T-helper 2 cell treated with Interferon-gamma antibody and Interleukin-4, amounts not matched to agents 5 μg/mL and 100 μg/mL, for 36 hours (primary cell): ENCODE results near the gene GPR62.

Experiments
- DNase-seq: peaks from one replicate; pipeline ENCODE4 v3.0.0; 2021; ENCODE audit warnings: low spot score
- H3K27ac Mint-ChIP-seq: one replicate; pipeline ENCODE4 v1.8.0; 2021; ENCODE audit warnings: mild to moderate bottlenecking, mixed read lengths
- H3K27me3 Mint-ChIP-seq: one replicate; pipeline ENCODE4 v1.8.0; 2021; ENCODE audit warnings: low read depth, mixed read lengths
- H3K36me3 Mint-ChIP-seq: one replicate; pipeline ENCODE4 v1.8.0; 2021; ENCODE audit warnings: low read depth, mixed read lengths
- H3K4me1 Mint-ChIP-seq: one replicate; pipeline ENCODE4 v1.8.0; 2021; ENCODE audit warnings: low read depth, mixed read lengths
- H3K4me3 Mint-ChIP-seq: one replicate; pipeline ENCODE4 v1.8.0; 2022; ENCODE audit warnings: mild to moderate bottlenecking, moderate library complexity, mixed read lengths
- H3K9me3 Mint-ChIP-seq: one replicate; pipeline ENCODE4 v1.8.0; 2021; ENCODE audit warnings: mixed read lengths

GPR62 gene

DNA sequence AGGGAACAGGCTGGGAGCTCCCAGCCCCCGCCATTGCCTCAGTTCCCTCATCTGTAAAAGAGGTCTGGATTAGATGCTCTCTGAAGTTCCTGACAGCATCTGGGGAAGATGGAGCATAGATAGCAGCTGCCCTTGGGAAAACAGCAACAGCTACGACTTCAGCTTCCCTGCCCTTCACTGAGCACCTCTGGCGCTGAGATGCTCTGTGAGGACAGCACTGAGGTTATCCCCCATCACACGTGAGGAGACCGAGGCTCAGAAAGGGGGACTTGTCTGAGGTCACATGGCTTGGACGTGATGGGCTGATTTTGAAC, 51.6 kb downstream of the GPR62 start:
- peaks cover 3% of the 10 kb centered on the region for H3K27me3 Mint-ChIP-seq
- no peak overlapping the region for H3K27ac Mint-ChIP-seq
- DNase-seq, result no peak
- no peak overlapping the region for H3K4me3 Mint-ChIP-seq
- peaks cover 8% of the 10 kb centered on the region for H3K4me1 Mint-ChIP-seq
- H3K36me3 Mint-ChIP-seq, result no peaks in the 10 kb centered on the region
- no peaks in the 10 kb centered on the region for H3K9me3 Mint-ChIP-seq
